Ishikawa (cell line): ENCODE measurements around the gene CD48.

ENCODE experiments used
- CEBPB ChIP-seq: IDR thresholded peaks from 2 replicates; pipeline ENCODE4 v1.6.1; 2012
- CREB1 ChIP-seq: IDR thresholded peaks from 2 replicates; pipeline ENCODE4 v1.6.1; 2012; ENCODE audit warnings: low read depth
- EP300 ChIP-seq: IDR thresholded peaks from 2 replicates; pipeline ENCODE4 v1.6.1; 2012; ENCODE audit warnings: borderline replicate concordance
- MAX ChIP-seq: IDR thresholded peaks from 2 replicates; pipeline ENCODE4 v1.6.1; 2012
- RAD21 ChIP-seq: IDR thresholded peaks from 2 replicates; pipeline ENCODE4 v1.6.1; 2012; ENCODE audit warnings: low read depth
- REST ChIP-seq: IDR thresholded peaks from 2 replicates; pipeline ENCODE4 v1.6.1; 2012; ENCODE audit warnings: low read depth, mild to moderate bottlenecking
- TAF1 ChIP-seq: IDR thresholded peaks from 2 replicates; pipeline ENCODE4 v1.6.1; 2012; ENCODE audit warnings: low read depth, mild to moderate bottlenecking
- YY1 ChIP-seq: IDR thresholded peaks from 2 replicates; pipeline ENCODE4 v1.6.1; 2012; ENCODE audit warnings: low read depth

- TF ChIP-seq TAF1 (no peak), YY1 (no peak), RAD21 (no peak), MAX (no peak), EP300 (no peak), CEBPB (no peak), CREB1 (no peak), REST (no peak)
Measured at GRCh38 chr1:160641323-160642280, 70.0 kb downstream of the CD48 start.
